K562 (cell line): Measurements from ENCODE around the gene CSAD.

Experiments
- KAT2B ChIP-seq: IDR thresholded peaks from one replicate; pipeline ENCODE4 v1.6.1; 2012; ENCODE audit warnings: low read depth, mild to moderate bottlenecking, control low read depth, inconsistent platforms, low read length, moderate library complexity
- ZSCAN29 ChIP-seq: fragments of 450-650 bp; IDR thresholded peaks from 2 replicates; pipeline ENCODE4 v1.6.1; 2017

GRCh38 chr12:53113951-53114350 lies 66.8 kb downstream of the CSAD start:
- no peak for TF ChIP-seq KAT2B
- TF ChIP-seq ZSCAN29: no peak
